ENCODE results near the gene CCDC192.

CCDC192 gene

GRCh38 chr5:127893232-127893631 lies 190.0 kb downstream of the CCDC192 start:
- DNase-seq, result no peak

GRCh38 chr5:127894461-127894860 lies 191.3 kb downstream of the CCDC192 start:
- no peak for DNase-seq

- no peak for DNase-seq
These were observed 195.5 kb downstream of the CCDC192 start for GRCh38 chr5:127898551-127899213.

- DNase-seq, result no peak
These were observed 196.0 kb downstream of the CCDC192 start for GRCh38 chr5:127899214-127899610.

GRCh38 chr5:127906562-127907204 lies 203.5 kb downstream of the CCDC192 start:
- DNase-seq, result no peak

GRCh38 chr5:127907907-127908306 lies 204.7 kb downstream of the CCDC192 start:
- DNase-seq, result no peak

GRCh38 chr5:127909066-127909465 lies 205.9 kb downstream of the CCDC192 start:
- peak; percentile 13 for DNase-seq

GRCh38 chr5:127909821-127910220 lies 206.6 kb downstream of the CCDC192 start:
- DNase-seq, result no peak

GRCh38 chr5:127910307-127910956 lies 207.2 kb downstream of the CCDC192 start:
- DNase-seq, result no peak

- no peak for DNase-seq
These were observed 208.4 kb downstream of the CCDC192 start for GRCh38 chr5:127911619-127912018.

- no peak for DNase-seq
These were observed 209.2 kb downstream of the CCDC192 start for GRCh38 chr5:127912411-127912810.

- DNase-seq, result no peak
These were observed 213.8 kb downstream of the CCDC192 start for GRCh38 chr5:127916885-127917573.

- DNase-seq, result no peak
These were observed 216.0 kb downstream of the CCDC192 start for GRCh38 chr5:127919006-127919796.

GRCh38 chr5:127919818-127920217 lies 216.6 kb downstream of the CCDC192 start:
- DNase-seq, result no peak

- no peak for DNase-seq
These were observed 217.7 kb downstream of the CCDC192 start for GRCh38 chr5:127920936-127921335.

GRCh38 chr5:127922603-127923002 lies 219.4 kb downstream of the CCDC192 start:
- DNase-seq, result no peak

GRCh38 chr5:127923804-127924570 lies 220.8 kb downstream of the CCDC192 start:
- no peak for DNase-seq

GRCh38 chr5:127924606-127925005 lies 221.4 kb downstream of the CCDC192 start:
- DNase-seq, result no peak

- no peak for DNase-seq
These were observed 222.7 kb downstream of the CCDC192 start for GRCh38 chr5:127925916-127926315.

GRCh38 chr5:127926974-127927373 lies 223.8 kb downstream of the CCDC192 start:
- DNase-seq, result no peak

- no peak for DNase-seq
These were observed 224.9 kb downstream of the CCDC192 start for GRCh38 chr5:127928053-127928452.

- no peak for DNase-seq
These were observed 227.1 kb downstream of the CCDC192 start for GRCh38 chr5:127930311-127930710.

Measured in CD4-positive, alpha-beta T cell treated with Interleukin-12 subunit alpha and Interleukin-12 subunit beta, for 1 hour (primary cell).